A673 (cell line): ENCODE measurements around the gene SORCS3. TPM values are rescaled to one million over a fixed set of nuclear protein-coding genes. Genes with fewer than 3 reads are reported as not detected.

ENCODE experiments used
- BruUV-seq: library from RNA; stranded (reverse); fragments of 400-500 nt; replicated peaks from 2 replicates; lab custom pipeline; 2021; lab: Mats Ljungman, UMichigan
- CTCF ChIA-PET: fragments of 300-600 bp; sonication (Branson Sonifier 250); formaldehyde crosslinking; loops from one replicate; lab custom pipeline; 2022; ENCODE audit warnings: antibody characterized with exemption; lab: Charles Lee
- POLR2A ChIA-PET: fragments of 300-600 bp; sonication (Branson Sonifier 250); formaldehyde crosslinking; loops from one replicate; lab custom pipeline; 2022; ENCODE audit warnings: antibody characterized with exemption; ENCODE audit not compliant: low non-redundant PET; lab: Charles Lee
- DNase-seq: peaks from one replicate; pipeline ENCODE4 v3.0.0-alpha.2; 2015; ENCODE audit warnings: low spot score
- H3K27ac ChIP-seq: fragments of 200-600 bp; sonication (generic); 2 replicates; pipeline ENCODE4 v1.5.1; 2016; ENCODE audit warnings: mixed run types, low read depth, mild to moderate bottlenecking, mixed read lengths, antibody characterized with exemption, low read length; ENCODE audit not compliant: poor library complexity, severe bottlenecking
- H3K27me3 ChIP-seq: fragments of 200-600 bp; sonication (generic); replicated peaks from 2 replicates; pipeline ENCODE4 v1.6.1; 2017; ENCODE audit warnings: mixed run types, low read depth, mild to moderate bottlenecking, mixed read lengths, antibody characterized with exemption, low read length; ENCODE audit not compliant: insufficient read depth, poor library complexity
- H3K36me3 ChIP-seq: fragments of 200-600 bp; sonication (generic); 2 replicates; pipeline ENCODE4 v1.6.1; 2016; ENCODE audit warnings: mixed run types, mild to moderate bottlenecking, mixed read lengths, antibody characterized with exemption, low read length; ENCODE audit not compliant: insufficient read depth, poor library complexity, severe bottlenecking
- H3K4me1 ChIP-seq: fragments of 200-600 bp; sonication (generic); 2 replicates; pipeline ENCODE4 v1.6.1; 2017; ENCODE audit warnings: mixed run types, mild to moderate bottlenecking, mixed read lengths, antibody characterized with exemption, low read length; ENCODE audit not compliant: insufficient read depth, poor library complexity, severe bottlenecking
- H3K4me3 ChIP-seq: fragments of 200-600 bp; sonication (generic); 2 replicates; pipeline ENCODE4 v1.5.1; 2016; ENCODE audit warnings: low read depth, mixed run types, mild to moderate bottlenecking, mixed read lengths, low read length; ENCODE audit not compliant: poor library complexity, severe bottlenecking
- H3K9me3 ChIP-seq: fragments of 200-600 bp; sonication (generic); 2 replicates; pipeline ENCODE4 v1.6.1; 2016; ENCODE audit warnings: mixed run types, low read depth, mild to moderate bottlenecking, mixed read lengths, antibody characterized with exemption, low read length; ENCODE audit not compliant: poor library complexity, severe bottlenecking
- CTCF ChIP-seq: fragments of 300-800, 200-600 bp; sonication (generic); conservative IDR thresholded peaks from 2 replicates; pipeline ENCODE4 v1.5.1; 2017; ENCODE audit warnings: low read depth, mild to moderate bottlenecking, antibody characterized with exemption, low read length, moderate library complexity, mixed read lengths
- EZH2 ChIP-seq: fragments of 200-600 bp; sonication (generic); IDR thresholded peaks from 2 replicates; pipeline ENCODE4 v1.6.1; 2017; ENCODE audit warnings: borderline replicate concordance, low read depth, mild to moderate bottlenecking, mixed read lengths, antibody characterized with exemption, low read length; ENCODE audit not compliant: poor library complexity, severe bottlenecking
- intact Hi-C: fragments of 100-400 bp; cut with micrococcal nuclease; formaldehyde crosslinking; loops from one replicate; pipeline ENCODE4 v1.10.0; 2022; ENCODE audit not compliant: unreplicated experiment
- total RNA-seq: library from RNA; stranded (reverse); gene quantifications from 2 replicates; pipeline ENCODE4 v1.2.3, GENCODE V29; 2021

SORCS3 gene
- total RNA-seq, 1 experiment from 2014 or later: not detected

- H3K27me3 ChIP-seq: peaks cover 10% of the 10 kb centered on the region
- no peak for DNase-seq
- no peak overlapping the region for H3K4me3 ChIP-seq
- CTCF ChIA-PET: no interaction called here
- H3K27ac ChIP-seq: no peak overlapping the region
- H3K4me1 ChIP-seq: no peaks in the 10 kb centered on the region
- BruUV-seq: no TSS peak
- no peaks in the 10 kb centered on the region for H3K9me3 ChIP-seq
- POLR2A ChIA-PET: interaction anchor here (0.6 kb wide), 1 partner anchor 581 kb away, joined by 6 read pairs; no protein-coding TSS in a partner anchor
- no peaks in the 10 kb centered on the region for H3K36me3 ChIP-seq
- intact Hi-C loops: no loop called here
- TF ChIP-seq EZH2: no peak
- no peak for TF ChIP-seq CTCF
Observed at GRCh38 chr10:105010411-105011121, 369.5 kb downstream of the SORCS3 start.

GRCh38 chr10:105017116-105017515 lies 376.0 kb downstream of the SORCS3 start:
- Histone ChIP-seq H3K36me3 (no peaks in the 10 kb centered on the region), H3K27ac (no peak overlapping the region), H3K4me1 (no peaks in the 10 kb centered on the region), H3K27me3 (peaks cover 7% of the 10 kb centered on the region), H3K9me3 (no peaks in the 10 kb centered on the region), H3K4me3 (no peak overlapping the region)
- CTCF ChIA-PET: no interaction called here
- intact Hi-C loops: no loop called here
- no TSS peak for BruUV-seq
- DNase-seq: no peak
- no peak for TF ChIP-seq CTCF
- TF ChIP-seq EZH2: no peak
- POLR2A ChIA-PET: no interaction called here

- no peak overlapping the region for H3K27ac ChIP-seq
- POLR2A ChIA-PET: no interaction called here
- TF ChIP-seq CTCF (no peak), EZH2 (no peak)
- CTCF ChIA-PET: no interaction called here
- no peaks in the 10 kb centered on the region for H3K9me3 ChIP-seq
- H3K27me3 ChIP-seq: peaks cover 5% of the 10 kb centered on the region
- no peaks in the 10 kb centered on the region for H3K4me1 ChIP-seq
- no TSS peak for BruUV-seq
- DNase-seq: no peak
- intact Hi-C loops: no loop called here
- no peak overlapping the region for H3K4me3 ChIP-seq
- H3K36me3 ChIP-seq: no peaks in the 10 kb centered on the region
Observed at GRCh38 chr10:105017691-105018090, 376.6 kb downstream of the SORCS3 start.
